ENCODE data around the gene PCSK1. TPM values are rescaled to one million over a fixed set of nuclear protein-coding genes. Genes with fewer than 3 reads are reported as not detected.

Gene PCSK1
- polyA plus RNA-seq, 1 of the 3 experiments (the other 2 are of a cell fraction) = 0.08 TPM

DNA sequence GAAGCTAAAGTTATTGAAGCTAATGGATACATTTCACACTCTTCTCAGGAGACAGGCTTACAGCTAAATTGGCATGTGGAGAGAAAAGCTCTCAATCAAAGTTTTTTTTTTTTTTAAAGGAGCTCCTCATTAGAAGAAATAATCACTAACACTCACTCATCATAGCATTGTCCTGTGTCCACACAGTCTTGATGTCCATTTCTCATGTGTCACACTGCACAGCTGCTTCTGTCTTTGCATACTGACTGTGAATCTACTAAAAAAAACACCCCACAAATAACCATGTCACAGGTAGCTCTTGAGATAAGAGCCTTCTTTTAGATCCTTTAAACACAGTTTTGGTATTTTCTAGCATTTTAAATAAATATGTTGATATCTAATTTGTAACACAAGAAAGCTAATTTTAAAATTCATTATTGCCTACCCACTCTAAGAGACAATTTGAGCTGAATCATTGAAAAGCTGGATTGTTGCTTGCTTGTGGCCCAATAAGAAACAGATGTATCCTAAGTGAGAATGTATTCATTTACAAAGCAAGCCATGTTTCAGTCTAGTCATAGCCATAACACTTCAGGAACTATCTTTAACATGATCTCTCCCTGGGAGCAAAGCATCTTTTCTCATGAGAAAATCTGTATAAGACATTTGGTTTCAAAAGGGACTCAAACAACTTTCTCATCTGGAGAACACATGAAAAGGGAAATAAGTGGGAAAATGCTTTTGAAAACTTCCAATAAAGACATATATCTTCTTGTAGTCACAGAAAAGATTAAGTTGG is 48.1 kb upstream of the PCSK1 start:
- no peak overlapping the region for H3K4me2 ChIP-seq
- POLR2A ChIA-PET = no interaction called here
- no peaks in the 10 kb centered on the region for H3F3A ChIP-seq (replicated peaks; ENCODE audit: insufficient read depth)
- H3K79me2 ChIP-seq (ENCODE audit: insufficient read depth) = no peaks in the 10 kb centered on the region
- H3K4me3 ChIP-seq (ENCODE audit: low read depth in 2 of 2, low read length in 1 of 2) = no peak overlapping the region; a peak in 1 of 4 replicates
- no peaks in the 10 kb centered on the region; a peak in 1 of 4 replicates for H3K4me1 ChIP-seq (ENCODE audit: control insufficient read depth in 1 of 2, insufficient read depth in 2 of 2, low read depth in 1 of 2, low read length in 1 of 2)
- no peak overlapping the region for H3K27ac ChIP-seq (ENCODE audit: low read depth in 2 of 2, low read length in 1 of 2)
- H3K36me3 ChIP-seq (replicated peaks in 1 of 2; ENCODE audit: control insufficient read depth in 1 of 2, insufficient read depth in 2 of 2, low read length in 1 of 2) = no peaks in the 10 kb centered on the region
- H3K9me2 ChIP-seq = no peaks in the 10 kb centered on the region
- no peak for DNase-seq
- no peak overlapping the region for H3K9ac ChIP-seq
- H4K20me1 ChIP-seq (ENCODE audit: insufficient read depth) = no peaks in the 10 kb centered on the region
- H3K9me3 ChIP-seq = no peaks in the 10 kb centered on the region
- TF ChIP-seq, protein P1, sequence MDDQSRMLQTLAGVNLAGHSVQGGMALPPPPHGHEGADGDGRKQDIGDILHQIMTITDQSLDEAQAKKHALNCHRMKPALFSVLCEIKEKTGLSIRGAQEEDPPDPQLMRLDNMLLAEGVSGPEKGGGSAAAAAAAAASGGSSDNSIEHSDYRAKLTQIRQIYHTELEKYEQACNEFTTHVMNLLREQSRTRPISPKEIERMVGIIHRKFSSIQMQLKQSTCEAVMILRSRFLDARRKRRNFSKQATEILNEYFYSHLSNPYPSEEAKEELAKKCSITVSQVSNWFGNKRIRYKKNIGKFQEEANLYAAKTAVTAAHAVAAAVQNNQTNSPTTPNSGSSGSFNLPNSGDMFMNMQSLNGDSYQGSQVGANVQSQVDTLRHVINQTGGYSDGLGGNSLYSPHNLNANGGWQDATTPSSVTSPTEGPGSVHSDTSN (IDR thresholded peaks at IDR 0.05) = no peak
- TF ChIP-seq EZH2phosphoT487 (IDR thresholded peaks at IDR 0.05; ENCODE audit: borderline replicate concordance, low read depth) = no peak
- no peak for TF ChIP-seq FOSL2 (IDR thresholded peaks at IDR 0.05; ENCODE audit: borderline replicate concordance, low read depth)
- TF ChIP-seq GABPA (IDR thresholded peaks at IDR 0.05; ENCODE audit: low read depth) = no peak
- no peak for TF ChIP-seq TEAD4 (IDR thresholded peaks at IDR 0.05; ENCODE audit: borderline replicate concordance, insufficient read depth)
- TF ChIP-seq, protein P2, sequence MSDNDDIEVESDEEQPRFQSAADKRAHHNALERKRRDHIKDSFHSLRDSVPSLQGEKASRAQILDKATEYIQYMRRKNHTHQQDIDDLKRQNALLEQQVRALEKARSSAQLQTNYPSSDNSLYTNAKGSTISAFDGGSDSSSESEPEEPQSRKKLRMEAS (IDR thresholded peaks at IDR 0.05; ENCODE audit: low read depth) = no peak
- TF ChIP-seq, protein P3, sequence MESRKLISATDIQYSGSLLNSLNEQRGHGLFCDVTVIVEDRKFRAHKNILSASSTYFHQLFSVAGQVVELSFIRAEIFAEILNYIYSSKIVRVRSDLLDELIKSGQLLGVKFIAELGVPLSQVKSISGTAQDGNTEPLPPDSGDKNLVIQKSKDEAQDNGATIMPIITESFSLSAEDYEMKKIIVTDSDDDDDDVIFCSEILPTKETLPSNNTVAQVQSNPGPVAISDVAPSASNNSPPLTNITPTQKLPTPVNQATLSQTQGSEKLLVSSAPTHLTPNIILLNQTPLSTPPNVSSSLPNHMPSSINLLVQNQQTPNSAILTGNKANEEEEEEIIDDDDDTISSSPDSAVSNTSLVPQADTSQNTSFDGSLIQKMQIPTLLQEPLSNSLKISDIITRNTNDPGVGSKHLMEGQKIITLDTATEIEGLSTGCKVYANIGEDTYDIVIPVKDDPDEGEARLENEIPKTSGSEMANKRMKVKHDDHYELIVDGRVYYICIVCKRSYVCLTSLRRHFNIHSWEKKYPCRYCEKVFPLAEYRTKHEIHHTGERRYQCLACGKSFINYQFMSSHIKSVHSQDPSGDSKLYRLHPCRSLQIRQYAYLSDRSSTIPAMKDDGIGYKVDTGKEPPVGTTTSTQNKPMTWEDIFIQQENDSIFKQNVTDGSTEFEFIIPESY (IDR thresholded peaks at IDR 0.05; ENCODE audit: borderline replicate concordance, low read depth) = no peak
- TF ChIP-seq, protein P4, sequence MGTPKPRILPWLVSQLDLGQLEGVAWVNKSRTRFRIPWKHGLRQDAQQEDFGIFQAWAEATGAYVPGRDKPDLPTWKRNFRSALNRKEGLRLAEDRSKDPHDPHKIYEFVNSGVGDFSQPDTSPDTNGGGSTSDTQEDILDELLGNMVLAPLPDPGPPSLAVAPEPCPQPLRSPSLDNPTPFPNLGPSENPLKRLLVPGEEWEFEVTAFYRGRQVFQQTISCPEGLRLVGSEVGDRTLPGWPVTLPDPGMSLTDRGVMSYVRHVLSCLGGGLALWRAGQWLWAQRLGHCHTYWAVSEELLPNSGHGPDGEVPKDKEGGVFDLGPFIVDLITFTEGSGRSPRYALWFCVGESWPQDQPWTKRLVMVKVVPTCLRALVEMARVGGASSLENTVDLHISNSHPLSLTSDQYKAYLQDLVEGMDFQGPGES (IDR thresholded peaks at IDR 0.05; ENCODE audit: low read depth, low read length) = no peak
- TF ChIP-seq, protein P5, sequence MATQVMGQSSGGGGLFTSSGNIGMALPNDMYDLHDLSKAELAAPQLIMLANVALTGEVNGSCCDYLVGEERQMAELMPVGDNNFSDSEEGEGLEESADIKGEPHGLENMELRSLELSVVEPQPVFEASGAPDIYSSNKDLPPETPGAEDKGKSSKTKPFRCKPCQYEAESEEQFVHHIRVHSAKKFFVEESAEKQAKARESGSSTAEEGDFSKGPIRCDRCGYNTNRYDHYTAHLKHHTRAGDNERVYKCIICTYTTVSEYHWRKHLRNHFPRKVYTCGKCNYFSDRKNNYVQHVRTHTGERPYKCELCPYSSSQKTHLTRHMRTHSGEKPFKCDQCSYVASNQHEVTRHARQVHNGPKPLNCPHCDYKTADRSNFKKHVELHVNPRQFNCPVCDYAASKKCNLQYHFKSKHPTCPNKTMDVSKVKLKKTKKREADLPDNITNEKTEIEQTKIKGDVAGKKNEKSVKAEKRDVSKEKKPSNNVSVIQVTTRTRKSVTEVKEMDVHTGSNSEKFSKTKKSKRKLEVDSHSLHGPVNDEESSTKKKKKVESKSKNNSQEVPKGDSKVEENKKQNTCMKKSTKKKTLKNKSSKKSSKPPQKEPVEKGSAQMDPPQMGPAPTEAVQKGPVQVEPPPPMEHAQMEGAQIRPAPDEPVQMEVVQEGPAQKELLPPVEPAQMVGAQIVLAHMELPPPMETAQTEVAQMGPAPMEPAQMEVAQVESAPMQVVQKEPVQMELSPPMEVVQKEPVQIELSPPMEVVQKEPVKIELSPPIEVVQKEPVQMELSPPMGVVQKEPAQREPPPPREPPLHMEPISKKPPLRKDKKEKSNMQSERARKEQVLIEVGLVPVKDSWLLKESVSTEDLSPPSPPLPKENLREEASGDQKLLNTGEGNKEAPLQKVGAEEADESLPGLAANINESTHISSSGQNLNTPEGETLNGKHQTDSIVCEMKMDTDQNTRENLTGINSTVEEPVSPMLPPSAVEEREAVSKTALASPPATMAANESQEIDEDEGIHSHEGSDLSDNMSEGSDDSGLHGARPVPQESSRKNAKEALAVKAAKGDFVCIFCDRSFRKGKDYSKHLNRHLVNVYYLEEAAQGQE (IDR thresholded peaks at IDR 0.05; ENCODE audit: low read depth, low read length) = no peak
- no peak for TF ChIP-seq MXI1 (IDR thresholded peaks at IDR 0.05; ENCODE audit: low read depth, low read length)
- TF ChIP-seq RAD21 (IDR thresholded peaks at IDR 0.05; ENCODE audit: low read length) = no peak
- TF ChIP-seq FOXJ3 (CRISPR knock-in tag; IDR thresholded peaks at IDR 0.05) = no peak
- no peak for TF ChIP-seq YY1 (IDR thresholded peaks at IDR 0.05; ENCODE audit: low read depth)
- no peak for TF ChIP-seq GATA2 (CRISPR knock-in tag; IDR thresholded peaks at IDR 0.05)
- no peak for TF ChIP-seq FOXM1 (IDR thresholded peaks at IDR 0.05; ENCODE audit: low read depth)
- H3K27me3 ChIP-seq (ENCODE audit: insufficient read depth) = no peaks in the 10 kb centered on the region
- CTCF ChIA-PET = no interaction called here
- H2AFZ ChIP-seq (ENCODE audit: low read depth) = no peak overlapping the region
